Stimulated activated CD4-positive, alpha-beta T cell treated with anti-CD3 and anti-CD28 coated beads, Interleukin-12 subunit alpha, Interleukin-12 subunit beta, amount 100 ng/mL, for 4 hours (primary cell): ENCODE results near the gene EMX2.
A peak's percentile ranks its signal among the peaks of the same experiment; 100 is the strongest.

ENCODE experiments used
- DNase-seq: peaks from one replicate; pipeline ENCODE4 v3.0.0-alpha.2; 2020

The EMX2 gene

GRCh38 chr10:117532451-117533107 lies 10.0 kb upstream of the EMX2 start:
- DNase-seq: no peak

GRCh38 chr10:117533507-117534281 lies 8.9 kb upstream of the EMX2 start:
- DNase-seq: no peak

- no peak for DNase-seq
Measured at GRCh38 chr10:117534321-117535297, 7.9 kb upstream of the EMX2 start.

- DNase-seq: no peak
Measured at GRCh38 chr10:117535298-117536071, 7.1 kb upstream of the EMX2 start.

- no peak for DNase-seq
Measured at GRCh38 chr10:117536072-117536865, 6.3 kb upstream of the EMX2 start.

GRCh38 chr10:117536866-117537435 lies 5.6 kb upstream of the EMX2 start:
- no peak for DNase-seq

GRCh38 chr10:117537436-117537903 lies 5.1 kb upstream of the EMX2 start:
- peak; percentile 34 for DNase-seq

GRCh38 chr10:117537904-117538524 lies 4.5 kb upstream of the EMX2 start:
- DNase-seq: no peak

- DNase-seq: no peak
Measured at GRCh38 chr10:117539361-117539773, 3.2 kb upstream of the EMX2 start.

- no peak for DNase-seq
Measured at GRCh38 chr10:117539903-117540639, 2.5 kb upstream of the EMX2 start.

- DNase-seq: no peak
Measured at GRCh38 chr10:117540640-117541404, 1.7 kb upstream of the EMX2 start.

- no peak for DNase-seq
Measured at GRCh38 chr10:117541405-117541908, 1.1 kb upstream of the EMX2 start.

- DNase-seq: no peak
Measured at GRCh38 chr10:117541909-117542705, 439 bp upstream of the EMX2 start.

GRCh38 chr10:117543225-117544003 lies 868 bp downstream of the EMX2 start:
- DNase-seq: no peak

GRCh38 chr10:117544004-117544701 lies 1.6 kb downstream of the EMX2 start:
- no peak for DNase-seq

- no peak for DNase-seq
Measured at GRCh38 chr10:117544711-117545140, 2.2 kb downstream of the EMX2 start.
